Measurements from ENCODE around the gene SUSD5. TPM values are rescaled to one million over a fixed set of nuclear protein-coding genes. Genes with fewer than 3 reads are reported as not detected.

Gene SUSD5
- total RNA-seq, 1 donor from 2014 or later, result 22.7 TPM

GRCh38 chr3:33217866-33218445 is 654 bp downstream of the SUSD5 start:
- peak overlapping the region; percentile 81 for H3K4me3 Mint-ChIP-seq (ENCODE audit: unreplicated experiment)
- peaks cover 7% of the 10 kb centered on the region for H3K36me3 Mint-ChIP-seq (ENCODE audit: unreplicated experiment)
- no peak for DNase-seq (ENCODE audit: extremely low spot score, unreplicated experiment)
- TF ChIP-seq CTCF (IDR thresholded peaks at IDR 0.05), result no peak
- H3K4me1 Mint-ChIP-seq (ENCODE audit: unreplicated experiment), result peaks cover 25% of the 10 kb centered on the region
- H3K27ac Mint-ChIP-seq (ENCODE audit: unreplicated experiment), result peak overlapping the region; percentile 80
- H3K9me3 Mint-ChIP-seq (ENCODE audit: unreplicated experiment), result no peaks in the 10 kb centered on the region
- H3K27me3 Mint-ChIP-seq (ENCODE audit: unreplicated experiment), result no peaks in the 10 kb centered on the region

- Mint-ChIP-seq H3K36me3 (ENCODE audit: unreplicated experiment) (peaks cover 15% of the 10 kb centered on the region), H3K27ac (ENCODE audit: unreplicated experiment) (no peak overlapping the region), H3K27me3 (ENCODE audit: unreplicated experiment) (no peaks in the 10 kb centered on the region), H3K4me1 (ENCODE audit: unreplicated experiment) (peaks cover 36% of the 10 kb centered on the region), H3K9me3 (ENCODE audit: unreplicated experiment) (peaks cover 4% of the 10 kb centered on the region), H3K4me3 (ENCODE audit: unreplicated experiment) (no peak overlapping the region)
- no peak for TF ChIP-seq CTCF (IDR thresholded peaks at IDR 0.05)
- no peak for DNase-seq (ENCODE audit: extremely low spot score, unreplicated experiment)
Measured at GRCh38 chr3:33215739-33216138, 2.9 kb downstream of the SUSD5 start.

GRCh38 chr3:33212406-33212805 is 6.2 kb downstream of the SUSD5 start:
- Mint-ChIP-seq H3K27ac (ENCODE audit: unreplicated experiment) (peak overlapping the region; percentile 1), H3K36me3 (ENCODE audit: unreplicated experiment) (peaks cover 39% of the 10 kb centered on the region), H3K4me3 (ENCODE audit: unreplicated experiment) (no peak overlapping the region), H3K4me1 (ENCODE audit: unreplicated experiment) (peaks cover 24% of the 10 kb centered on the region), H3K9me3 (ENCODE audit: unreplicated experiment) (peaks cover 22% of the 10 kb centered on the region), H3K27me3 (ENCODE audit: unreplicated experiment) (no peaks in the 10 kb centered on the region)
- DNase-seq (ENCODE audit: extremely low spot score, unreplicated experiment), result no peak
- TF ChIP-seq CTCF (IDR thresholded peaks at IDR 0.05), result no peak

GRCh38 chr3:33211444-33211843 is 7.2 kb downstream of the SUSD5 start:
- DNase-seq (ENCODE audit: extremely low spot score, unreplicated experiment), result no peak

GRCh38 chr3:33209357-33209756 is 9.3 kb downstream of the SUSD5 start:
- peaks cover 12% of the 10 kb centered on the region for H3K4me1 Mint-ChIP-seq (ENCODE audit: unreplicated experiment)
- no peak overlapping the region for H3K27ac Mint-ChIP-seq (ENCODE audit: unreplicated experiment)
- no peak for TF ChIP-seq CTCF (IDR thresholded peaks at IDR 0.05)
- DNase-seq (ENCODE audit: extremely low spot score, unreplicated experiment), result no peak
- H3K27me3 Mint-ChIP-seq (ENCODE audit: unreplicated experiment), result no peaks in the 10 kb centered on the region
- H3K9me3 Mint-ChIP-seq (ENCODE audit: unreplicated experiment), result peaks cover 22% of the 10 kb centered on the region
- peaks cover 38% of the 10 kb centered on the region for H3K36me3 Mint-ChIP-seq (ENCODE audit: unreplicated experiment)
- no peak overlapping the region for H3K4me3 Mint-ChIP-seq (ENCODE audit: unreplicated experiment)

More at GRCh38 chr3:33211444-33211843, 7.2 kb downstream of the SUSD5 start:
- H3K27ac Mint-ChIP-seq (ENCODE audit: unreplicated experiment), result peak overlapping the region; percentile 87
- peaks cover 15% of the 10 kb centered on the region for H3K4me1 Mint-ChIP-seq (ENCODE audit: unreplicated experiment)
- peaks cover 22% of the 10 kb centered on the region for H3K9me3 Mint-ChIP-seq (ENCODE audit: unreplicated experiment)
- H3K4me3 Mint-ChIP-seq (ENCODE audit: unreplicated experiment), result no peak overlapping the region
- peaks cover 45% of the 10 kb centered on the region for H3K36me3 Mint-ChIP-seq (ENCODE audit: unreplicated experiment)
- TF ChIP-seq CTCF (IDR thresholded peaks at IDR 0.05), result no peak
- H3K27me3 Mint-ChIP-seq (ENCODE audit: unreplicated experiment), result no peaks in the 10 kb centered on the region
